ENCODE measurements around the gene OR3A2. TPM values are rescaled to one million over a fixed set of nuclear protein-coding genes. Genes with fewer than 3 reads are reported as not detected.

OR3A2 gene
- total and polyA plus RNA-seq, 9 of the 15 experiments (the other 6 are each of a cell fraction or from before 2014, with no cell fraction given), result not detected

DNA sequence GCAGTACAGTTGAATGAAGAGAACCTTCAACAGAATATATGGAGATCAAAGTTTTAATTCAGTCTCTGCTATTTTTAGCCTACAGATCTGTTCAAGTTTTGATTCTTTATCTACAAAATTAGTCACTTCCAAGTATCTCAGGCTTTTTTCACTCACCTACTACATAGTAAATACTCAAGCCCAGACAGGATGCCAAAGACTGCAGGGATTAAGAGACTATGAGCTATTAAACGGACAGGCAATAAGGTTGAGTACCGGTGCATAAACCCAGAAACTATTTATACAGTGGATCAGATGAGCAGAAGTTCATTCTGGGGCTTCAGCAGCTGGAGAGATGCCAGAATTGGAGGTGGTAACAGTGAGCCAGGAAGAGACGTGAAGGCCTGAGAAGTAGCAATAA lies 69.3 kb downstream of the OR3A2 start:
- H3K9me3 ChIP-seq (replicated peaks; ENCODE audit: control insufficient read depth, insufficient read depth, low read depth, low read length), result no peaks in the 10 kb centered on the region
- POLR2A ChIA-PET, result interaction anchor here (0.5 to 0.9 kb wide), 2 partner anchors 13 to 57 kb away, joined by 3 read pairs; no protein-coding TSS in a partner anchor
- H3K4me1 ChIP-seq (replicated peaks in 1 of 2; ENCODE audit: control insufficient read depth in 2 of 2, insufficient read depth in 2 of 2, low read length in 2 of 2), result no peaks in the 10 kb centered on the region
- H3K4me2 ChIP-seq (ENCODE audit: insufficient read depth, low read length), result no peak overlapping the region
- no peaks in the 10 kb centered on the region for H4K20me1 ChIP-seq (replicated peaks; ENCODE audit: control insufficient read depth, insufficient read depth, low read length)
- no peak for FAIRE-seq
- no peak overlapping the region for H3K4me3 ChIP-seq
- no peaks in the 10 kb centered on the region for H3K36me3 ChIP-seq (ENCODE audit: control insufficient read depth, insufficient read depth, low read length)
- intact Hi-C loops (cut with micrococcal nuclease), result no loop called here
- H3K9me1 ChIP-seq (ENCODE audit: control insufficient read depth, insufficient read depth, low read length), result no peaks in the 10 kb centered on the region
- CTCF ChIA-PET (ENCODE audit: low intra/inter-chr PET ratio), result no interaction called here
- no TSS peak for BruUV-seq (replicated peaks)
- H3K27ac ChIP-seq (ENCODE audit: extremely low read depth, low read depth, low read length), result no peak overlapping the region
- ATAC-seq, result no peak
- H3K79me2 ChIP-seq (ENCODE audit: control insufficient read depth, insufficient read depth, low read length), result no peaks in the 10 kb centered on the region
- no peaks in the 10 kb centered on the region for H3K27me3 ChIP-seq (ENCODE audit: control insufficient read depth in 2 of 2, insufficient read depth in 2 of 2, low read length in 2 of 2)
- no peak for TF ChIP-seq NUFIP1 (IDR thresholded peaks at IDR 0.05; ENCODE audit: partially characterized antibody)
- TF ChIP-seq, protein P1, sequence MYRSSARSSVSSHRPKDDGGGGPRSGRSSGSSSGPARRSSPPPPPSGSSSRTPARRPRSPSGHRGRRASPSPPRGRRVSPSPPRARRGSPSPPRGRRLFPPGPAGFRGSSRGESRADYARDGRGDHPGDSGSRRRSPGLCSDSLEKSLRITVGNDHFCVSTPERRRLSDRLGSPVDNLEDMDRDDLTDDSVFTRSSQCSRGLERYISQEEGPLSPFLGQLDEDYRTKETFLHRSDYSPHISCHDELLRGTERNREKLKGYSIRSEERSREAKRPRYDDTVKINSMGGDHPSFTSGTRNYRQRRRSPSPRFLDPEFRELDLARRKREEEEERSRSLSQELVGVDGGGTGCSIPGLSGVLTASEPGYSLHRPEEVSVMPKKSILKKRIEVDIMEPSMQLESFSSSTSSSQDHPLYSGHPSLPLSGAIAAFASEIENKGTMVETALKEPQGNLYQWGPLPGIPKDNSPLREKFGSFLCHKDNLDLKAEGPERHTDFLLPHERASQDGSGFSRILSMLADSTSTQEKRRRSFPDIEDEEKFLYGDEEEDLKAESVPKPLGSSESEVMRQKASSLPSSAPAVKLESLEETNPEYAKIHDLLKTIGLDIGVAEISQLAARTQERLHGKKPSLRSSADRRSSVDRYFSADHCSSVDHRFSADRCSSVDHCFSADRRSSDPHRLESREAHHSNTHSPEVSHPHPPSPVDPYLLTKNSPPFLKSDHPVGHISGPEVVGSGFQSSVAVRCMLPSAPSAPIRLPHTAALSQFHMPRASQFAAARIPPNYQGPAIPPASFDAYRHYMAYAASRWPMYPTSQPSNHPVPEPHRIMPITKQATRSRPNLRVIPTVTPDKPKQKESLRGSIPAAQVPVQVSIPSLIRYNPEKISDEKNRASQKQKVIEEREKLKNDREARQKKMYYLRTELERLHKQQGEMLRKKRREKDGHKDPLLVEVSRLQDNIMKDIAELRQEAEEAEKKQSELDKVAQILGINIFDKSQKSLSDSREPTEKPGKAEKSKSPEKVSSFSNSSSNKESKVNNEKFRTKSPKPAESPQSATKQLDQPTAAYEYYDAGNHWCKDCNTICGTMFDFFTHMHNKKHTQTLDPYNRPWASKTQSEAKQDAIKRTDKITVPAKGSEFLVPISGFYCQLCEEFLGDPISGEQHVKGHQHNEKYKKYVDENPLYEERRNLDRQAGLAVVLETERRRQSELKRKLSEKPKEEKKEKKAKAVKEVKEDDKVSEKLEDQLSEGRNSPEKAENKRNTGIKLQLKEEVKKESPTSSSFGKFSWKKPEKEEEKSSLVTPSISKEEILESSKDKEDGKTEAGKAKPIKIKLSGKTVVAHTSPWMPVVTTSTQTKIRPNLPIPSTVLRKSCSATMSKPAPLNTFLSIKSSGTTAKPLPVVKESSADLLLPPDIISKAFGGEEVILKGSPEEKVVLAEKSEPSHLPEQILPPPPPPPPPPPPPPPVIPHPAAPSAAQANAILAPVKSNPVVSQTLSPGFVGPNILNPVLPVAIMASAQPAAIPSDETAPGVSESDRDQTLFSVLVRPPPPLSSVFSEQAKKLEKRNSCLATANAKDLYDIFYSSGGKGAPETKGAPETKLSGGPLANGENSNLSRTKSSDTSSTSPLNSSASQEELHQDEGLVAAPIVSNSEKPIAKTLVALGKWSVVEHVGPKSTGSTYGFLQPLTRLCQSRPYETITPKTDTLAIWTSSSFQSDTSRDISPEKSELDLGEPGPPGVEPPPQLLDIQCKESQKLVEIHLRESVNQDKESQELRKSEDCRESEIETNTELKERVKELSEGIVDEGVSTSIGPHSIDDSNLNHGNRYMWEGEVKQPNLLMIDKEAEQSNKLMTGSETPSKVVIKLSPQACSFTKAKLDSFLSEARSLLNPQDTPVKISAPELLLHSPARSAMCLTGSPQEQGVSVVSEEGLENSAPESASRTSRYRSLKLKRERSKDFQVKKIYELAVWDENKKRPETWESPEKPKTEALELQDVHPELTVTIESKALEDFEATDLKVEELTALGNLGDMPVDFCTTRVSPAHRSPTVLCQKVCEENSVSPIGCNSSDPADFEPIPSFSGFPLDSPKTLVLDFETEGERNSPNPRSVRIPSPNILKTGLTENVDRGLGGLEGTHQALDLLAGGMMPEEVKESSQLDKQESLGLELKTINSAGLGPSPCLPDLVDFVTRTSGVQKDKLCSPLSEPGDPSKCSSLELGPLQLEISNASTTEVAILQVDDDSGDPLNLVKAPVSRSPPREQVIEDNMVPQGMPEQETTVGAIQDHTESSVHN (IDR thresholded peaks at IDR 0.05; ENCODE audit: borderline replicate concordance in 1 of 2, low read depth in 1 of 2), result no peak
- no peak for TF ChIP-seq NCOA2 (IDR thresholded peaks at IDR 0.05; ENCODE audit: partially characterized antibody in 2 of 2)
- no peak for TF ChIP-seq HNRNPUL1 (IDR thresholded peaks at IDR 0.05; ENCODE audit: low read length)
- no peak for TF ChIP-seq NFE2 (IDR thresholded peaks at IDR 0.05; ENCODE audit: low read depth)
- no peak for TF ChIP-seq HDAC3 (IDR thresholded peaks at IDR 0.05; ENCODE audit: borderline replicate concordance, partially characterized antibody)
- no peak for TF ChIP-seq ZNF384 (IDR thresholded peaks at IDR 0.05; ENCODE audit: low read depth, low read length)
- no peak for TF ChIP-seq RBM39 (optimal IDR thresholded peaks at IDR 0.05; ENCODE audit: low read depth, low read length)
- TF ChIP-seq FOXK2 (conservative IDR thresholded peaks at IDR 0.05 in 1 of 2, IDR thresholded peaks at IDR 0.05 in 1 of 2; ENCODE audit: low read depth in 2 of 2), result no peak
- TF ChIP-seq SLC30A9 (CRISPR knock-in tag; IDR thresholded peaks at IDR 0.05), result no peak
- TF ChIP-seq CHD2 (IDR thresholded peaks at IDR 0.05; ENCODE audit: low read depth, low read length), result no peak
- TF ChIP-seq, protein P2, sequence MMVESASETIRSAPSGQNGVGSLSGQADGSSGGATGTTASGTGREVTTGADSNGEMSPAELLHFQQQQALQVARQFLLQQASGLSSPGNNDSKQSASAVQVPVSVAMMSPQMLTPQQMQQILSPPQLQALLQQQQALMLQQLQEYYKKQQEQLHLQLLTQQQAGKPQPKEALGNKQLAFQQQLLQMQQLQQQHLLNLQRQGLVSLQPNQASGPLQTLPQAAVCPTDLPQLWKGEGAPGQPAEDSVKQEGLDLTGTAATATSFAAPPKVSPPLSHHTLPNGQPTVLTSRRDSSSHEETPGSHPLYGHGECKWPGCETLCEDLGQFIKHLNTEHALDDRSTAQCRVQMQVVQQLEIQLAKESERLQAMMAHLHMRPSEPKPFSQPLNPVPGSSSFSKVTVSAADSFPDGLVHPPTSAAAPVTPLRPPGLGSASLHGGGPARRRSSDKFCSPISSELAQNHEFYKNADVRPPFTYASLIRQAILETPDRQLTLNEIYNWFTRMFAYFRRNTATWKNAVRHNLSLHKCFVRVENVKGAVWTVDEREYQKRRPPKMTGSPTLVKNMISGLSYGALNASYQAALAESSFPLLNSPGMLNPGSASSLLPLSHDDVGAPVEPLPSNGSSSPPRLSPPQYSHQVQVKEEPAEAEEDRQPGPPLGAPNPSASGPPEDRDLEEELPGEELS (CRISPR knock-in tag; IDR thresholded peaks at IDR 0.05; ENCODE audit: borderline replicate concordance), result no peak
- no peak for DNase-seq (ENCODE audit: extremely low read depth in 1 of 4, low spot score in 3 of 4)
- H3K9ac ChIP-seq (ENCODE audit: insufficient read depth in 1 of 2, low read depth in 2 of 2, low read length in 2 of 2), result no peak overlapping the region
- WGBS (ENCODE audit: insufficient coverage, low coverage, missing lambda C conversion rate), result 0% methylated on average over 3 of the region's 3 CpGs
- in situ Hi-C loops (cut with MboI), result no loop called here
- H2AFZ ChIP-seq (ENCODE audit: low read depth, low read length), result no peak overlapping the region
